ENCODE data around the gene SLC39A2.

SLC39A2 gene

GRCh38 chr14:20970647-20970982, 28.5 kb upstream of the SLC39A2 start:
- TF ChIP-seq POLR2AphosphoS5 (IDR thresholded peaks at IDR 0.05; ENCODE audit: low read depth, low read length), result no peak
- no peak for TF ChIP-seq FOXP2 (optimal IDR thresholded peaks at IDR 0.05; ENCODE audit: borderline replicate concordance, extremely low read depth, extremely low read length, insufficient read depth)
- TF ChIP-seq TAF1 (IDR thresholded peaks at IDR 0.05; ENCODE audit: borderline replicate concordance, insufficient read depth, low read length), result no peak
- TF ChIP-seq REST (IDR thresholded peaks at IDR 0.05; ENCODE audit: insufficient read depth in 1 of 2, low read depth in 2 of 2, low read length in 2 of 2), result no peak
- TF ChIP-seq SIN3A (IDR thresholded peaks at IDR 0.05; ENCODE audit: borderline replicate concordance, insufficient read depth, low read length), result no peak

- TF ChIP-seq SIN3A (IDR thresholded peaks at IDR 0.05; ENCODE audit: borderline replicate concordance, insufficient read depth, low read length), result no peak
- 0 out of 2 replicates have a peak, but pooled peaks have one; percentile 36 for TF ChIP-seq POLR2AphosphoS5 (IDR thresholded peaks at IDR 0.05; ENCODE audit: low read depth, low read length)
- peak; percentile 59 for TF ChIP-seq FOXP2 (optimal IDR thresholded peaks at IDR 0.05; ENCODE audit: borderline replicate concordance, extremely low read depth, extremely low read length, insufficient read depth)
Measured at GRCh38 chr14:20970983-20971704, 27.9 kb upstream of the SLC39A2 start.

- no peak for TF ChIP-seq POLR2AphosphoS5 (IDR thresholded peaks at IDR 0.05; ENCODE audit: low read depth, low read length)
- TF ChIP-seq TAF1 (IDR thresholded peaks at IDR 0.05; ENCODE audit: borderline replicate concordance, insufficient read depth, low read length), result no peak
- no peak for TF ChIP-seq SIN3A (IDR thresholded peaks at IDR 0.05; ENCODE audit: borderline replicate concordance, insufficient read depth, low read length)
Measured at GRCh38 chr14:20971705-20972021, 27.4 kb upstream of the SLC39A2 start.

- TF ChIP-seq POLR2AphosphoS5 (IDR thresholded peaks at IDR 0.05; ENCODE audit: low read depth, low read length), result no peak
- TF ChIP-seq SIN3A (IDR thresholded peaks at IDR 0.05; ENCODE audit: borderline replicate concordance, insufficient read depth, low read length), result no peak
- TF ChIP-seq FOXP2 (optimal IDR thresholded peaks at IDR 0.05; ENCODE audit: borderline replicate concordance, extremely low read depth, extremely low read length, insufficient read depth), result no peak
- no peak for TF ChIP-seq REST (IDR thresholded peaks at IDR 0.05; ENCODE audit: insufficient read depth in 1 of 2, low read depth in 2 of 2, low read length in 2 of 2)
- TF ChIP-seq TAF1 (IDR thresholded peaks at IDR 0.05; ENCODE audit: borderline replicate concordance, insufficient read depth, low read length), result no peak
Measured at GRCh38 chr14:20973501-20973900, 25.6 kb upstream of the SLC39A2 start.

GRCh38 chr14:20976291-20976690, 22.8 kb upstream of the SLC39A2 start:
- TF ChIP-seq TAF1 (IDR thresholded peaks at IDR 0.05; ENCODE audit: borderline replicate concordance, insufficient read depth, low read length) (no peak), SIN3A (IDR thresholded peaks at IDR 0.05; ENCODE audit: borderline replicate concordance, insufficient read depth, low read length) (no peak), FOXP2 (optimal IDR thresholded peaks at IDR 0.05; ENCODE audit: borderline replicate concordance, extremely low read depth, extremely low read length, insufficient read depth) (no peak), POLR2AphosphoS5 (IDR thresholded peaks at IDR 0.05; ENCODE audit: low read depth, low read length) (no peak), REST (IDR thresholded peaks at IDR 0.05; ENCODE audit: insufficient read depth in 1 of 2, low read depth in 2 of 2, low read length in 2 of 2) (no peak)

- TF ChIP-seq SIN3A (IDR thresholded peaks at IDR 0.05; ENCODE audit: borderline replicate concordance, insufficient read depth, low read length) (no peak), REST (IDR thresholded peaks at IDR 0.05; ENCODE audit: insufficient read depth in 1 of 2, low read depth in 2 of 2, low read length in 2 of 2) (no peak), POLR2AphosphoS5 (IDR thresholded peaks at IDR 0.05; ENCODE audit: low read depth, low read length) (no peak), TAF1 (IDR thresholded peaks at IDR 0.05; ENCODE audit: borderline replicate concordance, insufficient read depth, low read length) (no peak), FOXP2 (optimal IDR thresholded peaks at IDR 0.05; ENCODE audit: borderline replicate concordance, extremely low read depth, extremely low read length, insufficient read depth) (no peak)
Measured at GRCh38 chr14:20978687-20979086, 20.4 kb upstream of the SLC39A2 start.
